Esophagus muscularis mucosa (tissue), 4 donors: ENCODE results near the gene ACVRL1.

Source experiments
- CTCF ChIP-seq, 3 experiments: fragments of 200-600 bp in 2 of 3; fragments of 450-650 bp in 1 of 3; sonication (generic) in 2 of 3; IDR thresholded peaks; one replicate each; pipeline ENCODE4 v1.5.1; 2017 to 2019; ENCODE audit warnings: antibody characterized with exemption in 3 of 3, mild to moderate bottlenecking in 2 of 3, moderate library complexity in 1 of 3
- EP300 ChIP-seq: sonication (generic); formaldehyde crosslinking; IDR thresholded peaks from one replicate; pipeline ENCODE4 v1.6.1; 2017; ENCODE audit warnings: antibody characterized with exemption
- POLR2AphosphoS5 ChIP-seq, 2 donors: sonication (generic); formaldehyde crosslinking; IDR thresholded peaks; one replicate each; pipeline ENCODE4 v1.6.1; 2017; ENCODE audit warnings: antibody characterized with exemption in 2 of 2

GRCh38 chr12:51901881-51902280, 5.4 kb upstream of the ACVRL1 start:
- no peak for TF ChIP-seq CTCF (IDR thresholded peaks at IDR 0.05)
- no peak for TF ChIP-seq EP300
- no peak for TF ChIP-seq POLR2AphosphoS5 (IDR thresholded peaks at IDR 0.05)
